Type B pancreatic cell (in vitro differentiated cells): Measurements from ENCODE around the gene CPT1C. TPM values are rescaled to one million over a fixed set of nuclear protein-coding genes. Genes with fewer than 3 reads are reported as not detected.
A peak's percentile ranks its signal among the peaks of the same experiment; 100 is the strongest.

Experiments
- DNase-seq: peaks from one replicate; pipeline ENCODE4 v3.0.0; 2021; ENCODE audit warnings: mixed read lengths; ENCODE audit not compliant: unreplicated experiment; ENCODE audit errors: extremely low spot score
- H3K27ac Mint-ChIP-seq: 2 replicates; pipeline ENCODE4 v1.8.0; 2021; ENCODE audit warnings: mild to moderate bottlenecking, mixed read lengths
- H3K27me3 Mint-ChIP-seq: 2 replicates; pipeline ENCODE4 v1.8.0; 2021; ENCODE audit warnings: mixed read lengths
- H3K36me3 Mint-ChIP-seq: 2 replicates; pipeline ENCODE4 v1.8.0; 2021; ENCODE audit warnings: mixed read lengths
- H3K4me1 Mint-ChIP-seq: one replicate; pipeline ENCODE4 v1.8.0; 2021; ENCODE audit warnings: mixed read lengths; ENCODE audit not compliant: unreplicated experiment
- H3K4me3 Mint-ChIP-seq: 2 replicates; pipeline ENCODE4 v1.8.0; 2021; ENCODE audit warnings: mild to moderate bottlenecking, mixed read lengths
- H3K9me3 Mint-ChIP-seq: 2 replicates; pipeline ENCODE4 v1.8.0; 2021; ENCODE audit warnings: mixed read lengths
- long read RNA-seq: library from polyadenylated mRNA; unstranded; transcript quantifications from one replicate; pipeline ENCODE4 v2.0.0, GENCODE V29; 2020
- total RNA-seq: library from RNA; stranded (reverse); gene quantifications from 2 replicates; pipeline ENCODE4 v1.2.1, GENCODE V29; 2021; ENCODE audit warnings: low replicate concordance
- TF ChIP-seq, protein P1 (sequence below): fragments of 200-600 bp; sonication (generic); conservative IDR thresholded peaks from 2 replicates; pipeline ENCODE4 v1.5.0; 2021; ENCODE audit warnings: antibody characterized with exemption, mild to moderate bottlenecking

Gene CPT1C
- total RNA-seq: 7.8 and 65.0 TPM in 2 replicates
- long read RNA-seq, partial matches to known transcripts: 4 of 5 reads
- long read RNA-seq, other reads (novel, unspliced or antisense): 0 of 5 reads

DNA sequence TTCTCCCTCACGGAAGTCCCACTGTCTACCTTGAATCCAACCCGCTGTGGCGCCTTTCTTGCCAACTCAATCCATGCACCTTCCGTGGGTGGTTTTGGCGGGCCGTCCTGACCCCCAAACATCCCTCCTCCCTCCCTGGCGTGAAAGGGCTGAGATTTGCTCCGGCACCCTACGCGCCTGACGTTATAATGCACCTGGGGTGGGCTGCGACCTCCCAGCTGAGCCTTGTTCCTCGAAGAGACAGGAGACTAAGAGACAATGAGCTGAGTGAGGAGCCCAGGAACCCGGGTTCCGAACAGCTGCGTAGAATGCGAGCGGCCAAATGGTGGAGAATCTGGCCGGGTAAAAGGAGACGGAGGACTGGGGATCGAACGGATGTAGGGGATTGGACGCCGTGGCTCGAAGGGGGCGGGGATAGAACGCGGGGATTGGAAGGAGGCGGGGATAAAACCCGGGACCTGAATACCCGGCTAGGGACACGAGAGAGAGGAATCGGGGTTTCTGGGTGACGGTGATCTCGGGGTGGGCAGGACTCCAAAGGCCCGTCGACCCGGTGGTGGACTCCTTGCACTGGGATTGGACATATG is at the start of gene CPT1C:
CPT1C (plus strand) TSS at position 461 of the 587 bp plus-strand sequence. CDS start 1,137 bp downstream, outside the sequence.
- peak; percentile 86 for DNase-seq
- H3K27me3 Mint-ChIP-seq: peaks cover 9% of the 10 kb centered on the region
- H3K4me3 Mint-ChIP-seq: peak within 1 kb of the TSS; percentile 92
- no peaks in the 10 kb centered on the region for H3K9me3 Mint-ChIP-seq
- H3K27ac Mint-ChIP-seq: peak within 1 kb of the TSS; percentile 87
- H3K36me3 Mint-ChIP-seq: peaks cover 3% of the 10 kb centered on the region
- H3K4me1 Mint-ChIP-seq: peaks cover 20% of the 10 kb centered on the region
- TF ChIP-seq, protein P1, sequence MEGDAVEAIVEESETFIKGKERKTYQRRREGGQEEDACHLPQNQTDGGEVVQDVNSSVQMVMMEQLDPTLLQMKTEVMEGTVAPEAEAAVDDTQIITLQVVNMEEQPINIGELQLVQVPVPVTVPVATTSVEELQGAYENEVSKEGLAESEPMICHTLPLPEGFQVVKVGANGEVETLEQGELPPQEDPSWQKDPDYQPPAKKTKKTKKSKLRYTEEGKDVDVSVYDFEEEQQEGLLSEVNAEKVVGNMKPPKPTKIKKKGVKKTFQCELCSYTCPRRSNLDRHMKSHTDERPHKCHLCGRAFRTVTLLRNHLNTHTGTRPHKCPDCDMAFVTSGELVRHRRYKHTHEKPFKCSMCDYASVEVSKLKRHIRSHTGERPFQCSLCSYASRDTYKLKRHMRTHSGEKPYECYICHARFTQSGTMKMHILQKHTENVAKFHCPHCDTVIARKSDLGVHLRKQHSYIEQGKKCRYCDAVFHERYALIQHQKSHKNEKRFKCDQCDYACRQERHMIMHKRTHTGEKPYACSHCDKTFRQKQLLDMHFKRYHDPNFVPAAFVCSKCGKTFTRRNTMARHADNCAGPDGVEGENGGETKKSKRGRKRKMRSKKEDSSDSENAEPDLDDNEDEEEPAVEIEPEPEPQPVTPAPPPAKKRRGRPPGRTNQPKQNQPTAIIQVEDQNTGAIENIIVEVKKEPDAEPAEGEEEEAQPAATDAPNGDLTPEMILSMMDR: no peak

DNA sequence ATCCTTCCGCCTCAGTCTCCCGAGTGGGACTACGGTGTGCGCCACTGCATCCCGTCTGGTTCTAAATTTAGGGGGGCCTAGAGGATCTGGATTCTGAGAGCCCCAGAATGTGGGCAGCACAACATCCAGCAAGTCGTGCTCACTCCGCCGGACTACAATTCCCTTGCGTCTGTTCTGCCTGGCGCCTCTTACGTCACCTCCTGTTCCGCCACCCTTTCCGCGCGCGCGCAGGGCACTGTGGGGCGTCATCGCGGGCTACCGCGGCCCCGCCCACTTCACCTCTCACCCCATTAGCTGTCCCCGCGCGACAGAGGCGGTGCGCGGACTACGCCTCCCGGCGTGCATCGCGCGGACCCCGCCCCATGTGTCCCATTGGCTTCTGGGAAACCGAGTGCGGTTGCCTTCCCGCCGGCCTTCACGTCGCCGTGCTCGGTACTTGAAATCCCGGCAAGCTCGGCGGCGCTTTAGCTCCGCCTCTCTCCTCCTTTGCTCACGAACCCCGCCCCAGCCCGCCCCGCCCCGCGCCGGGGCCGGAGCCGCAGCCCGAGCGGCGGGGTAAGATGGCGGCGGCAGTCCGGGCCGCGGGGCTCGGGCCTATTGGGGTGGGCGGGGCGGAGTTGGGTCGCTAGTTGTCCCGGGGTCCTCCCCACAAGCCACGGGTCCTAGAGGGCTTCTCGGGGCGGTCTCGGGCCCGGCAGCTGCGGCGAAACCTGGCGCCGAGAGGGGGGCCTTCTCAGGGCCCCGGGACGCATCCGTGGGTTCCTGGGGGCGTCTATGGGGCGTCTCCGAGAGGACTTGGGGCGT is 49.0 kb upstream of the CPT1C start, which contains the start of gene SCAF1:
SCAF1 (plus strand) TSS at position 522 of the 804 bp plus-strand sequence. CDS start 2,818 bp downstream, outside the sequence.
- TF ChIP-seq, protein P1: no peak
- H3K4me3 Mint-ChIP-seq: peak within 1 kb of the TSS; percentile 98
- peaks cover 49% of the 10 kb centered on the region for H3K4me1 Mint-ChIP-seq
- no peaks in the 10 kb centered on the region for H3K9me3 Mint-ChIP-seq
- H3K36me3 Mint-ChIP-seq: no peaks in the 10 kb centered on the region
- peak; percentile 100 for DNase-seq
- H3K27me3 Mint-ChIP-seq: no peaks in the 10 kb centered on the region
- H3K27ac Mint-ChIP-seq: peak within 1 kb of the TSS; percentile 100

DNA sequence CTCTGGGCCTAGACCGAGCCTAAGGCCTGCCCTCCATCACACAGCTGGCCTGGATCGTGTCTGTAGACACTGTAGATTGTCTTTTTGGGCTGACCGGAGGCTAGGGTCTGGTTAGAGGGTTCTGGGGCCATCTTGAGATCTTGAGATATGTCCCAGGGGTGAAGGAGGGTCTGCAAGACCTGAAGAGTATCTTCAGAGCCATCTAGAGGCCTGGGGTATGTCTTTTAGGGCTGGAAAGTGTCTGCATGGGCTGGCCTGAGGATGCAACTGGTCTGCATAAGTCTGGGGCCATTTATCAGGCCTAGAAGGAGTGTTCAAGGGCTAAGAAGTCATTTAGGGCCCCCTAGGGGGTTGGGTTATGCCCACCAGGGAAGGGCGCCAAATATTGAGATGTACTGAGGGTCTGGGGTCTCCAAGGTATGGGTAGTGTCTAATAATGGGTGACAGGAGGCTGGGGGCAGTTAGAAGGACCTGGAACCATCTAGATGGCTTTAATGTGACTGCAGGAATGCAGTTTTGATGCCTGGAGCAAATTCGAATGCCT is 48.4 kb upstream of the CPT1C start:
- Mint-ChIP-seq H3K27me3 (no peaks in the 10 kb centered on the region), H3K4me1 (peaks cover 47% of the 10 kb centered on the region), H3K9me3 (no peaks in the 10 kb centered on the region), H3K27ac (peak overlapping the region; percentile 100), H3K36me3 (no peaks in the 10 kb centered on the region), H3K4me3 (peak overlapping the region; percentile 98)
- DNase-seq: no peak
- TF ChIP-seq, protein P1: no peak

DNA sequence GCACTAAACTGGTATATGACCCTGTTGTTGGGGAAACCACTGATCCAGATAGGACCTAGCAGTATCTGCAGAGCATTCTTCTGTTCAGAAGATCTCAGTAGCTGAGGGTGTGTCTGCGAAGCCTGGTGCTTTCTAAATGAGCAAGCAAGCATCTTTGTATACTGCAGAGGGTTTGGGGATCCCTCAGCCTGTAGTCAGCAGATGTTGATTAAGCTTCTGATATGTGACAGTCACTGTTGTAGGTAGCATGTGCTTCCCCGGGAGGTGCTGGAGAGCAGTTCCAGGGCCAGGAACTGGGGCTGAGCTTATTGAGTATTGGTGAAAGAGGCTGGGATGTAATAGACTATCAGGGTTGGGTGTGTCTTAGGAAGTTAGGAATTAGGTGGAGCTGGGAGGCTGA is 47.5 kb upstream of the CPT1C start:
- H3K27ac Mint-ChIP-seq: peak overlapping the region; percentile 100
- H3K4me3 Mint-ChIP-seq: peak overlapping the region; percentile 98
- no peaks in the 10 kb centered on the region for H3K36me3 Mint-ChIP-seq
- TF ChIP-seq, protein P1: no peak
- H3K4me1 Mint-ChIP-seq: peaks cover 40% of the 10 kb centered on the region
- H3K9me3 Mint-ChIP-seq: no peaks in the 10 kb centered on the region
- H3K27me3 Mint-ChIP-seq: no peaks in the 10 kb centered on the region
- no peak for DNase-seq

DNA sequence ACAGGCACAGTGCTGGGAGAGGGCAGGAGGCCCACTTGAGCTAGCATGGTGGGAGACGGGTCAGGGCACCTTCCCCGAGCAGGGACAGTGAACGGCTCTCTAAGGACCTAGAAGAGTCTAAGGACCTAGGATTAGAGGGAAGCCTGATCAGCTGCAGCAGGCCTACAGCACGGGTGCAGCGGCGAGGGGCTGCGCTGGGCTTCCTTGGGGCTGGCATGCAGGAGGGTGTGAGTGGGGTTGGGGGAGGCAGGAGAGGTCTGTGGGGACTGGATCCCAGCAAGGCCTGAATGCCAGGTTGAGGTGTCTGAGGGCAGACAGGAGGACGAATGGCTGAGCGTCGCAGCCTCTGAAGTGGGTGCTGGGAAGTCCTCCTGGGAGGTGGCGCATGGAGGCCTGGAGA is 45.3 kb upstream of the CPT1C start:
- Mint-ChIP-seq H3K9me3 (no peaks in the 10 kb centered on the region), H3K27ac (no peak overlapping the region), H3K27me3 (no peaks in the 10 kb centered on the region), H3K36me3 (no peaks in the 10 kb centered on the region), H3K4me1 (peaks cover 27% of the 10 kb centered on the region), H3K4me3 (no peak overlapping the region)
- TF ChIP-seq, protein P1: no peak
- DNase-seq: no peak
